Measurements from ENCODE around the gene RXRB. TPM values are rescaled to one million over a fixed set of nuclear protein-coding genes. Genes with fewer than 3 reads are reported as not detected.

Gene RXRB
- total and polyA plus RNA-seq, 10 of the 15 experiments (the other 5 are each of a cell fraction or from before 2014, with no cell fraction given) = 0.71 to 35.0 (median 20.4) TPM

- no TSS peak for BruUV-seq (replicated peaks)
- Histone ChIP-seq H3K4me2 (ENCODE audit: control insufficient read depth, insufficient read depth) (peak overlapping the region; percentile 62), H3K27ac (ENCODE audit: control insufficient read depth, insufficient read depth) (no peak overlapping the region), H3K9ac (ENCODE audit: control insufficient read depth, insufficient read depth, low read length) (no peak overlapping the region; the same call in 1 of the 2 replicates), H2AFZ (ENCODE audit: control insufficient read depth, low read depth, low read length) (no peak overlapping the region), H3K9me3 (replicated peaks; ENCODE audit: control insufficient read depth, insufficient read depth, low read length) (no peaks in the 10 kb centered on the region), H3K36me3 (ENCODE audit: control insufficient read depth in 2 of 2, insufficient read depth in 2 of 2, low read length in 1 of 2) (peaks cover 0 to 5% of the 10 kb centered on the region in 2 experiments; a peak in 2 of 4 replicates), H3K4me3 (peak overlapping the region; percentile 32; the same call in 1 of the 2 replicates), H3K79me2 (ENCODE audit: control insufficient read depth, insufficient read depth, low read length) (peaks cover 3% of the 10 kb centered on the region), H3K27me3 (replicated peaks in 1 of 2; ENCODE audit: control insufficient read depth in 2 of 2, insufficient read depth in 2 of 2, low read length in 1 of 2) (peaks cover 2 to 3% of the 10 kb centered on the region in 2 experiments; a peak in 3 of 4 replicates), H4K20me1 (ENCODE audit: control insufficient read depth, insufficient read depth) (no peaks in the 10 kb centered on the region; the same call in 1 of the 2 replicates), H3K4me1 (ENCODE audit: control insufficient read depth, insufficient read depth, low read length) (peaks cover 12% of the 10 kb centered on the region)
- 56% methylated on average over 6 of the region's 6 CpGs for WGBS (ENCODE audit: insufficient coverage, insufficient replicate concordance, low lambda C conversion rate, missing lambda C conversion rate)
- ChIA-PET CTCF (interaction anchor here (1.2 kb wide), 1 partner anchor 36 kb away, joined by 4 read pairs; no protein-coding TSS in a partner anchor), SMC1A (ENCODE audit: uncharacterized antibody, unreplicated experiment) (interaction anchor here (0.6 to 1.3 kb wide), 3 partner anchors 59 to 305 kb away, joined by 3 to 4 read pairs (median 3); no protein-coding TSS in a partner anchor), POLR2A (no interaction called here), RAD21 (ENCODE audit: unreplicated experiment) (no interaction called here)
- intact Hi-C loops (cut with micrococcal nuclease; ENCODE audit: unreplicated experiment) = no loop called here
- in situ Hi-C loops (cut with MboI) = no loop called here
- ATAC-seq (no peak), DNase-seq (ENCODE audit: low read depth, low spot score) (no peak), FAIRE-seq (no peak)
- TF ChIP-seq IRF4 (IDR thresholded peaks at IDR 0.05; ENCODE audit: low read depth, low read length) (no peak), BHLHE40 (IDR thresholded peaks at IDR 0.05; ENCODE audit: borderline replicate concordance in 1 of 2, low read depth in 2 of 2, low read length in 1 of 2) (no peak), RELA (IDR thresholded peaks at IDR 0.05; ENCODE audit: borderline replicate concordance, partially characterized antibody) (no peak), NR2F1 (conservative IDR thresholded peaks at IDR 0.05) (no peak), CBX3 (IDR thresholded peaks at IDR 0.05; ENCODE audit: borderline replicate concordance, low read depth) (no peak), RCOR1 (conservative IDR thresholded peaks at IDR 0.05; ENCODE audit: low read depth, low read length) (no peak), NR2C1 (IDR thresholded peaks at IDR 0.05) (no peak), CREM (IDR thresholded peaks at IDR 0.05; ENCODE audit: low read depth) (no peak), CUX1 (IDR thresholded peaks at IDR 0.05; ENCODE audit: insufficient replicate concordance, low read depth, low read length) (no peak), TCF12 (IDR thresholded peaks at IDR 0.05; ENCODE audit: low read depth, low read length) (no peak), USF1 (IDR thresholded peaks at IDR 0.05; ENCODE audit: borderline replicate concordance, extremely low read length, insufficient read depth, low read depth, low read length) (no peak), CHD1 (IDR thresholded peaks at IDR 0.05; ENCODE audit: low read depth, low read length) (no peak), STAT3 (IDR thresholded peaks at IDR 0.05; ENCODE audit: low read depth, low read length) (no peak), POLR2AphosphoS5 (IDR thresholded peaks at IDR 0.05; ENCODE audit: low read length) (no peak)
Observed at GRCh38 chr6:33212857-33213165, 12.3 kb upstream of the RXRB start.

Measured in GM12878 (cell line).